ENCODE measurements around the gene KCTD16. TPM values are rescaled to one million over a fixed set of nuclear protein-coding genes. Genes with fewer than 3 reads are reported as not detected.
A peak's percentile ranks its signal among the peaks of the same experiment; 100 is the strongest.

The KCTD16 gene
- total RNA-seq, 1 donor from 2014 or later: 5.6 TPM

DNA sequence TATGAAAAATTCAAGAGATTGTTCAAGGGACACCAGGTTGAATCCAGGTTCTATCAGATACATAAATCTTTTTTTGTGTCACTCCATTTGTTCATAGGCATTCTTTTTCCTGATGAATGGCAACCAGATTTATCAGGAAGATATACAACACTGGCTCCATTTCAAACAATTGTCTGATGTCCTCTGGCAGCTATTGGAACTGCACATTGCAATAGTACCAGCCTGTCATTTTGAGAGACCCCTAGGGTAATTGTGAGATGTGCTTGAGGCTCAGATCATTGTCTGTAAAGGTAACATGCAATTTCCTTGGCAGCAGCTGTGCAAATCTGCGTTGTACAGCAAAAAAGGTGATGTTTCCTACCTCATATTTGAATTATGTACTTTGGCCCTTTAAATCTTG lies 25.9 kb downstream of the KCTD16 start:
- H3K4me1 Mint-ChIP-seq (ENCODE audit: low read depth, unreplicated experiment): peaks cover 4% of the 10 kb centered on the region

GRCh38 chr5:144198386-144198785 lies 27.7 kb downstream of the KCTD16 start:
- Mint-ChIP-seq H3K4me3 (ENCODE audit: unreplicated experiment) (no peak overlapping the region), H3K36me3 (ENCODE audit: low read depth, unreplicated experiment) (no peaks in the 10 kb centered on the region), H3K4me1 (ENCODE audit: low read depth, unreplicated experiment) (peaks cover 10% of the 10 kb centered on the region), H3K9me3 (ENCODE audit: unreplicated experiment) (no peaks in the 10 kb centered on the region), H3K27ac (ENCODE audit: unreplicated experiment) (no peak overlapping the region), H3K27me3 (ENCODE audit: low read depth, unreplicated experiment) (no peaks in the 10 kb centered on the region)
- Histone ChIP-seq H3K4me3 (ENCODE audit: insufficient read depth, low read depth, low read length) (peak overlapping the region; percentile 6), H3K9ac (ENCODE audit: low read length) (peak overlapping the region; percentile 5), H2AFZ (ENCODE audit: low read depth, low read length) (peak overlapping the region; percentile 48), H3K27ac (ENCODE audit: low read depth, low read length) (no peak overlapping the region), H3K27me3 (ENCODE audit: insufficient read depth, low read length) (no peaks in the 10 kb centered on the region), H4K20me1 (ENCODE audit: insufficient read depth, low read length) (no peaks in the 10 kb centered on the region), H3K4me1 (ENCODE audit: insufficient read depth, low read length) (peaks cover 9% of the 10 kb centered on the region), H3K79me2 (ENCODE audit: insufficient read depth, low read length) (no peaks in the 10 kb centered on the region), H3K36me3 (ENCODE audit: insufficient read depth, low read length) (no peaks in the 10 kb centered on the region), H3K4me2 (ENCODE audit: low read length) (peak overlapping the region; percentile 57), H3K9me3 (ENCODE audit: insufficient read depth, low read depth, low read length) (no peaks in the 10 kb centered on the region)
- FAIRE-seq: no peak
- peak; percentile 60 for DNase-seq (ENCODE audit: low read depth)
- TF ChIP-seq, protein P1, sequence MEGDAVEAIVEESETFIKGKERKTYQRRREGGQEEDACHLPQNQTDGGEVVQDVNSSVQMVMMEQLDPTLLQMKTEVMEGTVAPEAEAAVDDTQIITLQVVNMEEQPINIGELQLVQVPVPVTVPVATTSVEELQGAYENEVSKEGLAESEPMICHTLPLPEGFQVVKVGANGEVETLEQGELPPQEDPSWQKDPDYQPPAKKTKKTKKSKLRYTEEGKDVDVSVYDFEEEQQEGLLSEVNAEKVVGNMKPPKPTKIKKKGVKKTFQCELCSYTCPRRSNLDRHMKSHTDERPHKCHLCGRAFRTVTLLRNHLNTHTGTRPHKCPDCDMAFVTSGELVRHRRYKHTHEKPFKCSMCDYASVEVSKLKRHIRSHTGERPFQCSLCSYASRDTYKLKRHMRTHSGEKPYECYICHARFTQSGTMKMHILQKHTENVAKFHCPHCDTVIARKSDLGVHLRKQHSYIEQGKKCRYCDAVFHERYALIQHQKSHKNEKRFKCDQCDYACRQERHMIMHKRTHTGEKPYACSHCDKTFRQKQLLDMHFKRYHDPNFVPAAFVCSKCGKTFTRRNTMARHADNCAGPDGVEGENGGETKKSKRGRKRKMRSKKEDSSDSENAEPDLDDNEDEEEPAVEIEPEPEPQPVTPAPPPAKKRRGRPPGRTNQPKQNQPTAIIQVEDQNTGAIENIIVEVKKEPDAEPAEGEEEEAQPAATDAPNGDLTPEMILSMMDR (IDR thresholded peaks at IDR 0.05; ENCODE audit: insufficient read depth, low read depth, low read length): no peak
- TF ChIP-seq EZH2 (IDR thresholded peaks at IDR 0.05; ENCODE audit: insufficient read depth, low read length): no peak

More for the DNA sequence above, 25.9 kb downstream of the KCTD16 start:
- Histone ChIP-seq H2AFZ (ENCODE audit: low read depth, low read length) (no peak overlapping the region), H4K20me1 (ENCODE audit: insufficient read depth, low read length) (no peaks in the 10 kb centered on the region), H3K79me2 (ENCODE audit: insufficient read depth, low read length) (no peaks in the 10 kb centered on the region), H3K27me3 (ENCODE audit: insufficient read depth, low read length) (no peaks in the 10 kb centered on the region), H3K4me3 (ENCODE audit: insufficient read depth, low read depth, low read length) (no peak overlapping the region), H3K4me2 (ENCODE audit: low read length) (no peak overlapping the region), H3K9ac (ENCODE audit: low read length) (no peak overlapping the region), H3K27ac (ENCODE audit: low read depth, low read length) (no peak overlapping the region), H3K9me3 (ENCODE audit: insufficient read depth, low read depth, low read length) (no peaks in the 10 kb centered on the region), H3K36me3 (ENCODE audit: insufficient read depth, low read length) (no peaks in the 10 kb centered on the region), H3K4me1 (ENCODE audit: insufficient read depth, low read length) (peaks cover 9% of the 10 kb centered on the region)
- no peaks in the 10 kb centered on the region for H3K27me3 Mint-ChIP-seq (ENCODE audit: low read depth, unreplicated experiment)
- TF ChIP-seq, protein P1 (IDR thresholded peaks at IDR 0.05; ENCODE audit: insufficient read depth, low read depth, low read length): no peak
- H3K9me3 Mint-ChIP-seq (ENCODE audit: unreplicated experiment): no peaks in the 10 kb centered on the region
- no peak overlapping the region for H3K4me3 Mint-ChIP-seq (ENCODE audit: unreplicated experiment)
- H3K36me3 Mint-ChIP-seq (ENCODE audit: low read depth, unreplicated experiment): no peaks in the 10 kb centered on the region
- FAIRE-seq: peak; percentile 74
- no peak overlapping the region for H3K27ac Mint-ChIP-seq (ENCODE audit: unreplicated experiment)
- DNase-seq (ENCODE audit: low read depth): no peak

DNA sequence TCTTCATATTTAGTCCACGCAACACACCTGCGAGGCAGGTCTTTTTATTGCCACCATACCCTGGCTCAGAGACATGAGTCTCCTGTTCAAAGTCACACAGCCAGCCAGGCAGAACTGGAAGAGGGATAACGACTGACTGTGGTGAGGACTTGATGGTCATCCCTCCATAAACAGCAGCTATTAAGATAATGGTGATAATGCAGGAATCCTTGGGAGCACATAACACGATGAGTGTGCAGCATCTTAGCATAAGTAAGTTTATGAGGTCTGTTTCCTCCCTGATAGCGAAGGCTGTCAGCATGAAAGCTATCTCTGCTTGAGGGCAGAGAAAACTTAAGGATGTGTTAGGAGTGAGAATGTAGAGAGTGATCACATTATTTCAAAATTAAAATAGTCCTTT lies 30.9 kb downstream of the KCTD16 start:
- Histone ChIP-seq H3K9me3 (ENCODE audit: insufficient read depth, low read depth, low read length) (no peaks in the 10 kb centered on the region), H3K9ac (ENCODE audit: low read length) (no peak overlapping the region), H3K27me3 (ENCODE audit: insufficient read depth, low read length) (no peaks in the 10 kb centered on the region), H3K36me3 (ENCODE audit: insufficient read depth, low read length) (no peaks in the 10 kb centered on the region), H3K4me1 (ENCODE audit: insufficient read depth, low read length) (peaks cover 15% of the 10 kb centered on the region), H3K4me2 (ENCODE audit: low read length) (peak overlapping the region; percentile 35), H3K4me3 (ENCODE audit: insufficient read depth, low read depth, low read length) (no peak overlapping the region), H3K79me2 (ENCODE audit: insufficient read depth, low read length) (no peaks in the 10 kb centered on the region), H4K20me1 (ENCODE audit: insufficient read depth, low read length) (no peaks in the 10 kb centered on the region), H3K27ac (ENCODE audit: low read depth, low read length) (no peak overlapping the region), H2AFZ (ENCODE audit: low read depth, low read length) (peak overlapping the region; percentile 31)
- FAIRE-seq (no peak), DNase-seq (ENCODE audit: low read depth) (no peak)
- Mint-ChIP-seq H3K36me3 (ENCODE audit: low read depth, unreplicated experiment) (no peaks in the 10 kb centered on the region), H3K4me3 (ENCODE audit: unreplicated experiment) (no peak overlapping the region), H3K9me3 (ENCODE audit: unreplicated experiment) (no peaks in the 10 kb centered on the region), H3K27me3 (ENCODE audit: low read depth, unreplicated experiment) (peaks cover 2% of the 10 kb centered on the region), H3K27ac (ENCODE audit: unreplicated experiment) (no peak overlapping the region), H3K4me1 (ENCODE audit: low read depth, unreplicated experiment) (peaks cover 14% of the 10 kb centered on the region)
- no peak for TF ChIP-seq EZH2 (IDR thresholded peaks at IDR 0.05; ENCODE audit: insufficient read depth, low read length)
- TF ChIP-seq, protein P1 (IDR thresholded peaks at IDR 0.05; ENCODE audit: insufficient read depth, low read depth, low read length): no peak
